Measurements from ENCODE around the gene NRXN3.

NRXN3 gene

GRCh38 chr14:79820866-79821535 lies 1650.8 kb downstream of the NRXN3 start:
- DNase-seq (ENCODE audit: low read depth in 2 of 2), result no peak

GRCh38 chr14:79822034-79822433 lies 1651.9 kb downstream of the NRXN3 start:
- DNase-seq (ENCODE audit: low read depth in 2 of 2), result no peak

GRCh38 chr14:79825046-79825521 lies 1654.9 kb downstream of the NRXN3 start:
- DNase-seq (ENCODE audit: low read depth in 2 of 2), result no peak

- no peak for DNase-seq (ENCODE audit: low read depth in 2 of 2)
Measured at GRCh38 chr14:79826362-79826761, 1656.2 kb downstream of the NRXN3 start.

GRCh38 chr14:79829405-79830166 lies 1659.4 kb downstream of the NRXN3 start:
- no peak for DNase-seq (ENCODE audit: low read depth in 2 of 2)

- DNase-seq (ENCODE audit: low read depth in 2 of 2), result no peak
Measured at GRCh38 chr14:79831195-79831892, 1661.2 kb downstream of the NRXN3 start.

- no peak for DNase-seq (ENCODE audit: low read depth in 2 of 2)
Measured at GRCh38 chr14:79833781-79834180, 1663.6 kb downstream of the NRXN3 start.

- no peak for DNase-seq (ENCODE audit: low read depth in 2 of 2)
Measured at GRCh38 chr14:79834868-79835267, 1664.7 kb downstream of the NRXN3 start.

GRCh38 chr14:79836577-79836976 lies 1666.4 kb downstream of the NRXN3 start:
- no peak for DNase-seq (ENCODE audit: low read depth in 2 of 2)

GRCh38 chr14:79837699-79838098 lies 1667.5 kb downstream of the NRXN3 start:
- DNase-seq (ENCODE audit: low read depth in 2 of 2), result no peak

GRCh38 chr14:79840103-79840502 lies 1669.9 kb downstream of the NRXN3 start:
- DNase-seq (ENCODE audit: low read depth in 2 of 2), result no peak

- DNase-seq (ENCODE audit: low read depth in 2 of 2), result no peak
Measured at GRCh38 chr14:79840831-79841230, 1670.7 kb downstream of the NRXN3 start.

- DNase-seq (ENCODE audit: low read depth in 2 of 2), result no peak
Measured at GRCh38 chr14:79841433-79841832, 1671.3 kb downstream of the NRXN3 start.

- no peak for DNase-seq (ENCODE audit: low read depth in 2 of 2)
Measured at GRCh38 chr14:79842270-79842669, 1672.1 kb downstream of the NRXN3 start.

- DNase-seq (ENCODE audit: low read depth in 2 of 2), result no peak
Measured at GRCh38 chr14:79852950-79853744, 1683.0 kb downstream of the NRXN3 start.

GRCh38 chr14:79855789-79856188 lies 1685.6 kb downstream of the NRXN3 start:
- no peak for DNase-seq (ENCODE audit: low read depth in 2 of 2)

- no peak for DNase-seq (ENCODE audit: low read depth in 2 of 2)
Measured at GRCh38 chr14:79856381-79856780, 1686.2 kb downstream of the NRXN3 start.

GRCh38 chr14:79861111-79861510 lies 1690.9 kb downstream of the NRXN3 start:
- no peak for DNase-seq (ENCODE audit: low read depth in 2 of 2)

GRCh38 chr14:79862045-79862444 lies 1691.9 kb downstream of the NRXN3 start:
- DNase-seq (ENCODE audit: low read depth in 2 of 2), result no peak

- no peak for DNase-seq (ENCODE audit: low read depth in 2 of 2)
Measured at GRCh38 chr14:79871136-79871535, 1701.0 kb downstream of the NRXN3 start.

- no peak for DNase-seq (ENCODE audit: low read depth in 2 of 2)
Measured at GRCh38 chr14:79878229-79878628, 1708.1 kb downstream of the NRXN3 start.

GRCh38 chr14:79878785-79879184 lies 1708.6 kb downstream of the NRXN3 start:
- no peak for DNase-seq (ENCODE audit: low read depth in 2 of 2)

Data from stimulated activated CD8-positive, alpha-beta memory T cell treated with anti-CD3 and anti-CD28 coated beads, Interleukin-15, amount 100 ng/mL, for 4 hours (primary cell).